ENCODE data around the gene AP1S1. TPM values are rescaled to one million over a fixed set of nuclear protein-coding genes. Genes with fewer than 3 reads are reported as not detected.
A peak's percentile ranks its signal among the peaks of the same experiment; 100 is the strongest.
"Not testable (repeated sequence)": the region's sequence is repeated elsewhere in the genome, so short reads cannot be mapped to it uniquely, and the experiment has no call there.

Gene AP1S1
- total RNA-seq, 1 donor = 101 TPM

DNA sequence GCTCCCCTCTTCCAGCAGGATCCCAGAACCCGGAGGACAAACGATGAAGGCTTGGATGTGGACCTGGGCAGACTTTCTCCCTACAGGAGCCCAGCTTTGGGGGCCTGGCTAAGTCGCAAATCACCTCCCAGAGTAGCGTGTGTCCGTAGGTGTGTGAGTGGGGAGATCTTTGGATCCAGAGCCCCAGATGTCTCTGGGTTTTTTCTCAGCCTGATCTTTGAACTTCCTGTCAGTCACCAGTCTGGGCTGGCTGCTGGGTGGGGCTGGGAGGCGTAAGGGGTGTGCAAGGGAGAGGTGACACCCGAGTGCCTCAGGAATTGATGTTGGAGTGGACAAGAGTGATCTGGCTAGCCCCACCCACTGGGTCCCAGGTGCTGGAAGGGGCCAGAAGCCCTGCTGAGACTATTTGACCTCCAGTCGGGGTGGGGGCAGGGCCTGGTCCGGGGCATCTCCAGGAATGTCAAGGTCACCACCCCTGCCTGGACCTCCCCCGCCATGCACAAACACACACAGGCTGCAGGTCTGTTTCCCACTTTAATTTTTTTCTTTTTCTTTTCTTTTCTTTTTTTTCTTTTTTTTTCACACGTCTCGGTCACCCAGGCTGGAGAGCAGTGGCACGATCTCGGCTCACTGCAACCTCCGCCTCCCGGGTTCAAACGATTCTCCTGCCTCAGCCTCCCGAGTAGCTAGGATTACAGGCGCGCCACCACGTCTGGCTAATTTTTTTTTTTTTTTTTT is 46.8 kb downstream of the AP1S1 start, which contains the start of gene MOGAT3:
TSS of gene MOGAT3 (minus strand) at position 175 of the 738 bp plus-strand sequence. CDS start 182 bp downstream, outside the sequence.
- Histone ChIP-seq H3K27me3 (ENCODE audit: insufficient read depth, low read length) (peaks cover 37% of the 10 kb centered on the region), H3K79me2 (ENCODE audit: insufficient read depth, low read length) (no peaks in the 10 kb centered on the region), H3K9me3 (ENCODE audit: low read depth, low read length) (no peaks in the 10 kb centered on the region), H3K36me3 (ENCODE audit: insufficient read depth, low read length) (peaks cover 3% of the 10 kb centered on the region), H2AFZ (ENCODE audit: low read length) (no peak within 1 kb of the TSS), H3K4me3 (ENCODE audit: insufficient read depth, low read length) (no peak within 1 kb of the TSS), H3K4me1 (ENCODE audit: insufficient read depth, low read length) (no peaks in the 10 kb centered on the region), H3K27ac (ENCODE audit: low read depth, low read length) (no peak within 1 kb of the TSS), H3K4me2 (ENCODE audit: insufficient read depth, low read length) (no peak within 1 kb of the TSS), H4K20me1 (ENCODE audit: insufficient read depth, low read length) (no peaks in the 10 kb centered on the region)
- TF ChIP-seq, protein P1, sequence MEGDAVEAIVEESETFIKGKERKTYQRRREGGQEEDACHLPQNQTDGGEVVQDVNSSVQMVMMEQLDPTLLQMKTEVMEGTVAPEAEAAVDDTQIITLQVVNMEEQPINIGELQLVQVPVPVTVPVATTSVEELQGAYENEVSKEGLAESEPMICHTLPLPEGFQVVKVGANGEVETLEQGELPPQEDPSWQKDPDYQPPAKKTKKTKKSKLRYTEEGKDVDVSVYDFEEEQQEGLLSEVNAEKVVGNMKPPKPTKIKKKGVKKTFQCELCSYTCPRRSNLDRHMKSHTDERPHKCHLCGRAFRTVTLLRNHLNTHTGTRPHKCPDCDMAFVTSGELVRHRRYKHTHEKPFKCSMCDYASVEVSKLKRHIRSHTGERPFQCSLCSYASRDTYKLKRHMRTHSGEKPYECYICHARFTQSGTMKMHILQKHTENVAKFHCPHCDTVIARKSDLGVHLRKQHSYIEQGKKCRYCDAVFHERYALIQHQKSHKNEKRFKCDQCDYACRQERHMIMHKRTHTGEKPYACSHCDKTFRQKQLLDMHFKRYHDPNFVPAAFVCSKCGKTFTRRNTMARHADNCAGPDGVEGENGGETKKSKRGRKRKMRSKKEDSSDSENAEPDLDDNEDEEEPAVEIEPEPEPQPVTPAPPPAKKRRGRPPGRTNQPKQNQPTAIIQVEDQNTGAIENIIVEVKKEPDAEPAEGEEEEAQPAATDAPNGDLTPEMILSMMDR (IDR thresholded peaks at IDR 0.05; ENCODE audit: extremely low read depth, low read depth, low read length) = no peak
- peak; percentile 71 for DNase-seq (ENCODE audit: insufficient read length, low spot score, missing footprints)

DNA sequence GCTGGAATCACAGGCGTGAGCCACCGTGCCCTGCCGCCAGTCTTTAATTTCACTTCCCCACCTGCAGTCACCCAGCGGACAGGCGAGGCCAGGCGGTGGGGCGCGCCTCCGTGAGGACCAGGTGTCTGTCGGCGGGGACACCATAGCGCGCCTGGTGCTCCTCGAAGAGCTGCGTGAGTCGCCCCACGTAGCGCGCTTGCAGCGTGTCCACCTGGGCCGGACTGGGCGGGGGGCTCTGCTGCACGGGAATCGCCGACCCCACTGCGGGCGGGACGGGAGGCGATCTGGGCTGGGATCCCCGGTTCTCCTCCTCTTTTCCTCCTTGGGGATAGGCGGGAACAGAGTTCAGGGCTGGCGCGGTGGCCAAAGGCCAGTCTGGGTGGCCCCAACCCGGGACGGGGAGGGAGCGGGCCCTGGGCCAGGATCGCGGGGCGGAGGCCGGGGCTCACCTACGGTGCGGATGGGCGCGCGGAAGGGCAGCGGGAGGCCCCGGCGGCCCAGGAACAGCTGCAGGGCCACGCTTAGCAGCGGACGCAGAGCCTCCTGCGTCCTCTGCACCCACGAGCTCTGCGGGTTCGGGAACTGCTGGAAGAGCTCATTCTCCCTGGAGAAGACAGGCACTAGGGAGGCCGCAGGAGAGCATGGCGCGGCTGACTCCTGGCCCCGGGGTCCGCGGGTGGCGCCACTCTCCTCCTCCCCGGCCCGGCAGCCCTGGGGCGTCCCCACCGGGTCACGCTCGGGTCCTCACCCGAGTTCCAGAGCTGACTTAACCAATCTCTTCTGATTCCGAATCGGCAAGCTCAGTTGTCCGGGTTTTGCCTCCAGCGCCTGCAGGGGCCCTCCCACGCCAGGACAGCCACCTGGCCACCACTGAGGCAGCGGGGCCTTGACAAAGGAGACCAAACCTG is 47.7 kb downstream of the AP1S1 start:
- H4K20me1 ChIP-seq (ENCODE audit: insufficient read depth, low read length) = no peaks in the 10 kb centered on the region
- H3K27ac ChIP-seq (ENCODE audit: low read depth, low read length) = no peak overlapping the region
- no peaks in the 10 kb centered on the region for H3K9me3 ChIP-seq (ENCODE audit: low read depth, low read length)
- H3K79me2 ChIP-seq (ENCODE audit: insufficient read depth, low read length) = no peaks in the 10 kb centered on the region
- DNase-seq (ENCODE audit: insufficient read length, low spot score, missing footprints) = peak; percentile 87
- H3K4me1 ChIP-seq (ENCODE audit: insufficient read depth, low read length) = no peaks in the 10 kb centered on the region
- H3K4me3 ChIP-seq (ENCODE audit: insufficient read depth, low read length) = no peak overlapping the region
- H3K36me3 ChIP-seq (ENCODE audit: insufficient read depth, low read length) = peaks cover 5% of the 10 kb centered on the region
- TF ChIP-seq, protein P1 (IDR thresholded peaks at IDR 0.05; ENCODE audit: extremely low read depth, low read depth, low read length) = no peak
- H3K27me3 ChIP-seq (ENCODE audit: insufficient read depth, low read length) = peaks cover 37% of the 10 kb centered on the region
- H2AFZ ChIP-seq (ENCODE audit: low read length) = no peak overlapping the region
- peak overlapping the region; percentile 28 for H3K4me2 ChIP-seq (ENCODE audit: insufficient read depth, low read length)

DNA sequence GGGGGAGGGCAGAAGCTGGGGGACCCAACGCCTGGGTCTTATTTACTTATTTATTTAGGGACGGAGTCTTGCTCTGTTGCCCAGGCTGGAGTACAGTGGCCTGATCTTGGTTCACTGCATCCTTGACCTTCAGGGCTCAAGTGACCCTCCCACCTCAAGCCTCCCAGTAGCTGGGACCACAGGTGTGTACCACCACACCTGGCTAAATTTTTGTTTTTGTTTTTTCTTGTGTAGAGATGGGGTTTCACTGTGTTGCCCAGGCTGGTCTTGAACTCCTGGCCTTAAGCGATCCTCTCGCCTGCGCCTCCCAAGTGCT is 48.3 kb downstream of the AP1S1 start:
- H3K4me3 ChIP-seq (ENCODE audit: insufficient read depth, low read length) = no peak overlapping the region
- TF ChIP-seq, protein P1 (IDR thresholded peaks at IDR 0.05; ENCODE audit: extremely low read depth, low read depth, low read length) = no peak

DNA sequence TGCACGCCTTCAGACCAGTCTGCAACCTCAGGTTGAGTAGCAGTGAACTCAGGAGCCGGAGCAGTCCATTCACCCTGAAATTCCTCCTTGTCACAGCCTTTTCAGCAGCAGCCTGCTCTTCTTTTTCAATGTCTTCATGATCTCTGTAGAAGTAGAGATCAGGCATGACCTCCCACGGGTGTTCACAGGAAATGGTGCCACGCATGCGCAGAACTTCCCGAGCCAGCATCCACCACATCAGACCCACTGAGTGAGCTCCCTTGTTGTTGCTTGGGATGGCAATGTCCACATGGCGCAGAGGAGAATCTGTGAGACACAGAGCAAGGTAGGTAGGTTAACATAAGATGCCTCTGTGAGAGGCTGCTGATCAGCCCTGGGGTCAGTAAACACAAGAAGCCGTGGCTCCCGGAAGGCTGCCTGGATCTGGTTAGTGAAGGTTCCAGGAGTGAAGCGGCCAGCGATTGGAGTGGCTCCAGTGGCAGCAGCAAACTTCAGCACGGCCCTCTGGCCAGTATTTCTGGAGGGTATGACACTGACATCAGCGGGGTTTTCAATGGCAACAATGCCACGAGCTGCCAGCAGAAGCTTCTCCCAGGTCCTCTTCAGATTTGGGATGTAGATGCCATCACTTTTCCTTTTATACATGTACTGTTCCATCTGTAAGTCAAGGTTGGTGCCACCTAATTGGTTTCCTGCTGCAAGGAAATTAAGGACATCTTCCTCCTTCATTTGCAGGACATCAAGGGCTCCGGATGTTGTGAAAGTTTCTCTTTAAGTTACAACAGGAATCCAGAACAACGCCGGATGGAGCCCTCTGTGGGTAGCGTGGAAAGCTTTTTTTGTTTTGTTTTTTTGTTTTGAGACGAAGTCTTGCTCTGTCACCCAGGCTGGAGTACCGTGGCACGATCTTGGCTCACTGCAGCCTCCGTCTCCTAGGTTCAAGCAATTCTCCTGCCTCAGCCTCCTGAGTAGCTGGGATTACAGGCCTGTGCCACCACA is 49.8 kb downstream of the AP1S1 start:
- peak; percentile 42 for DNase-seq (ENCODE audit: insufficient read length, low spot score, missing footprints)
- H3K27ac ChIP-seq (ENCODE audit: low read depth, low read length) = not testable (repeated sequence)
- peak overlapping the region; percentile 50 for H2AFZ ChIP-seq (ENCODE audit: low read length)

More for the DNA sequence above, 48.3 kb downstream of the AP1S1 start:
- Histone ChIP-seq H3K36me3 (ENCODE audit: insufficient read depth, low read length) (peaks cover 5% of the 10 kb centered on the region), H3K4me2 (ENCODE audit: insufficient read depth, low read length) (no peak overlapping the region), H2AFZ (ENCODE audit: low read length) (no peak overlapping the region), H3K4me1 (ENCODE audit: insufficient read depth, low read length) (no peaks in the 10 kb centered on the region), H3K27ac (ENCODE audit: low read depth, low read length) (no peak overlapping the region), H4K20me1 (ENCODE audit: insufficient read depth, low read length) (no peaks in the 10 kb centered on the region), H3K79me2 (ENCODE audit: insufficient read depth, low read length) (no peaks in the 10 kb centered on the region), H3K27me3 (ENCODE audit: insufficient read depth, low read length) (peaks cover 37% of the 10 kb centered on the region), H3K9me3 (ENCODE audit: low read depth, low read length) (no peaks in the 10 kb centered on the region)
- no peak for DNase-seq (ENCODE audit: insufficient read length, low spot score, missing footprints)

More for the DNA sequence above, 49.8 kb downstream of the AP1S1 start:
- H3K9me3 ChIP-seq (ENCODE audit: low read depth, low read length); H3K4me1 ChIP-seq (ENCODE audit: insufficient read depth, low read length); H3K4me3 ChIP-seq (ENCODE audit: insufficient read depth, low read length); H3K79me2 ChIP-seq (ENCODE audit: insufficient read depth, low read length); H4K20me1 ChIP-seq (ENCODE audit: insufficient read depth, low read length): not testable (repeated sequence)
- peaks cover 37% of the 10 kb centered on the region for H3K27me3 ChIP-seq (ENCODE audit: insufficient read depth, low read length)
- peak overlapping the region; percentile 61 for H3K4me2 ChIP-seq (ENCODE audit: insufficient read depth, low read length)
- H3K36me3 ChIP-seq (ENCODE audit: insufficient read depth, low read length) = peaks cover 11% of the 10 kb centered on the region

Data from osteoblast (primary cell).